ENCODE measurements around the gene CCNYL1.

CCNYL1 gene

DNA sequence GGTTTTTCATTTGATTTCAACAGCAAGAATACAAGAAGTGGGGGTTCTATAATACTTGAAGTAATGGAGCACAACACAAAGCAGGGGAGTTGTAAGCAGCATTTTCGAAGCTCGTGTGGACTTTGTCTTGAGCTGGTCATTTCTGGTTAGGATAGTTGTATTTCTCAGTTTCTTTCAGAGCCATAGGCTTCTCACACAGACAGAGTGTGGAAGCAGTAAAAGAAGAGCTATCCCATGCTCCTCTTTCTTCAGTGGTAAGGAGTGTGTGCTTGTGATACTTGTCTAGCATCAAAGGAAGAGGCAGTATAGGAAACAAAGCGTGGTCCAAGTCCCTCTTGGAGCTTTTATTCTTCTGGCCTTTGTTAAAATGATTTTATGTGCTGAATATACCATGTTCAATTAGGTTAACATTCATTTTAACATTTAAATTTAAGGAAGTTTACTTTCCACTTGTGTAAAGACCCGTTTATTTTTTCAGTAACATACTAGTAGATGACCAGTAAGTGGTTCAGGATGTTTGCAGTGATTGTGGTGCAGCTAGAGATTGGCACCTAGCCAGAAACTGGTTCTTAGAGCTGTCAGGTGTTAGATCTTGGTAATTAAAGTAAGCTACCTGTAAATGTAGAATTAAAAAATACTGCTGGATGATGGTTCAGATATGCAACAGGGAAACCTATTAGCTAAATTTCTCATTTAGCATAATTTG is 14.6 kb downstream of the CCNYL1 start:
- ATAC-seq = no peak
- no peak for TF ChIP-seq ESRRG (CRISPR knock-in tag; IDR thresholded peaks at IDR 0.05)
- TF ChIP-seq, protein P1, sequence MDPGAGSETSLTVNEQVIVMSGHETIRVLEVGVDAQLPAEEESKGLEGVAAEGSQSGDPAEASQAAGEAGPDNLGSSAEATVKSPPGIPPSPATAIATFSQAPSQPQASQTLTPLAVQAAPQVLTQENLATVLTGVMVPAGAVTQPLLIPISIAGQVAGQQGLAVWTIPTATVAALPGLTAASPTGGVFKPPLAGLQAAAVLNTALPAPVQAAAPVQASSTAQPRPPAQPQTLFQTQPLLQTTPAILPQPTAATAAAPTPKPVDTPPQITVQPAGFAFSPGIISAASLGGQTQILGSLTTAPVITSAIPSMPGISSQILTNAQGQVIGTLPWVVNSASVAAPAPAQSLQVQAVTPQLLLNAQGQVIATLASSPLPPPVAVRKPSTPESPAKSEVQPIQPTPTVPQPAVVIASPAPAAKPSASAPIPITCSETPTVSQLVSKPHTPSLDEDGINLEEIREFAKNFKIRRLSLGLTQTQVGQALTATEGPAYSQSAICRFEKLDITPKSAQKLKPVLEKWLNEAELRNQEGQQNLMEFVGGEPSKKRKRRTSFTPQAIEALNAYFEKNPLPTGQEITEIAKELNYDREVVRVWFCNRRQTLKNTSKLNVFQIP (CRISPR knock-in tag; IDR thresholded peaks at IDR 0.05; ENCODE audit: borderline replicate concordance, low read depth) = no peak
- no peak for TF ChIP-seq BACH2 (CRISPR knock-in tag; IDR thresholded peaks at IDR 0.05; ENCODE audit: borderline replicate concordance)
- TF ChIP-seq, protein P2, sequence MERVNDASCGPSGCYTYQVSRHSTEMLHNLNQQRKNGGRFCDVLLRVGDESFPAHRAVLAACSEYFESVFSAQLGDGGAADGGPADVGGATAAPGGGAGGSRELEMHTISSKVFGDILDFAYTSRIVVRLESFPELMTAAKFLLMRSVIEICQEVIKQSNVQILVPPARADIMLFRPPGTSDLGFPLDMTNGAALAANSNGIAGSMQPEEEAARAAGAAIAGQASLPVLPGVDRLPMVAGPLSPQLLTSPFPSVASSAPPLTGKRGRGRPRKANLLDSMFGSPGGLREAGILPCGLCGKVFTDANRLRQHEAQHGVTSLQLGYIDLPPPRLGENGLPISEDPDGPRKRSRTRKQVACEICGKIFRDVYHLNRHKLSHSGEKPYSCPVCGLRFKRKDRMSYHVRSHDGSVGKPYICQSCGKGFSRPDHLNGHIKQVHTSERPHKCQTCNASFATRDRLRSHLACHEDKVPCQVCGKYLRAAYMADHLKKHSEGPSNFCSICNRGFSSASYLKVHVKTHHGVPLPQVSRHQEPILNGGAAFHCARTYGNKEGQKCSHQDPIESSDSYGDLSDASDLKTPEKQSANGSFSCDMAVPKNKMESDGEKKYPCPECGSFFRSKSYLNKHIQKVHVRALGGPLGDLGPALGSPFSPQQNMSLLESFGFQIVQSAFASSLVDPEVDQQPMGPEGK (CRISPR knock-in tag; IDR thresholded peaks at IDR 0.05; ENCODE audit: borderline replicate concordance) = no peak
- TF ChIP-seq ZNF8 (CRISPR knock-in tag; IDR thresholded peaks at IDR 0.05) = no peak
- no peak for TF ChIP-seq TCF4 (CRISPR knock-in tag; IDR thresholded peaks at IDR 0.05; ENCODE audit: borderline replicate concordance)
- TF ChIP-seq ZNF70 (CRISPR knock-in tag; IDR thresholded peaks at IDR 0.05) = no peak
- TF ChIP-seq ZFP30 (CRISPR knock-in tag; IDR thresholded peaks at IDR 0.05) = no peak
- TF ChIP-seq CSDC2 (CRISPR knock-in tag; IDR thresholded peaks at IDR 0.05) = no peak
- no peak for TF ChIP-seq ISL1 (CRISPR knock-in tag; IDR thresholded peaks at IDR 0.05)
- TF ChIP-seq ARNTL (CRISPR knock-in tag; IDR thresholded peaks at IDR 0.05; ENCODE audit: borderline replicate concordance, low read depth) = no peak
- no peak for TF ChIP-seq TOX (CRISPR knock-in tag; IDR thresholded peaks at IDR 0.05; ENCODE audit: borderline replicate concordance)
- no peak for TF ChIP-seq RARB (CRISPR knock-in tag; IDR thresholded peaks at IDR 0.05)
- TF ChIP-seq, protein P3, sequence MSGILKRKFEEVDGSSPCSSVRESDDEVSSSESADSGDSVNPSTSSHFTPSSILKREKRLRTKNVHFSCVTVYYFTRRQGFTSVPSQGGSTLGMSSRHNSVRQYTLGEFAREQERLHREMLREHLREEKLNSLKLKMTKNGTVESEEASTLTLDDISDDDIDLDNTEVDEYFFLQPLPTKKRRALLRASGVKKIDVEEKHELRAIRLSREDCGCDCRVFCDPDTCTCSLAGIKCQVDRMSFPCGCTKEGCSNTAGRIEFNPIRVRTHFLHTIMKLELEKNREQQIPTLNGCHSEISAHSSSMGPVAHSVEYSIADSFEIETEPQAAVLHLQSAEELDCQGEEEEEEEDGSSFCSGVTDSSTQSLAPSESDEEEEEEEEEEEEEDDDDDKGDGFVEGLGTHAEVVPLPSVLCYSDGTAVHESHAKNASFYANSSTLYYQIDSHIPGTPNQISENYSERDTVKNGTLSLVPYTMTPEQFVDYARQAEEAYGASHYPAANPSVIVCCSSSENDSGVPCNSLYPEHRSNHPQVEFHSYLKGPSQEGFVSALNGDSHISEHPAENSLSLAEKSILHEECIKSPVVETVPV (CRISPR knock-in tag; IDR thresholded peaks at IDR 0.05) = no peak

DNA sequence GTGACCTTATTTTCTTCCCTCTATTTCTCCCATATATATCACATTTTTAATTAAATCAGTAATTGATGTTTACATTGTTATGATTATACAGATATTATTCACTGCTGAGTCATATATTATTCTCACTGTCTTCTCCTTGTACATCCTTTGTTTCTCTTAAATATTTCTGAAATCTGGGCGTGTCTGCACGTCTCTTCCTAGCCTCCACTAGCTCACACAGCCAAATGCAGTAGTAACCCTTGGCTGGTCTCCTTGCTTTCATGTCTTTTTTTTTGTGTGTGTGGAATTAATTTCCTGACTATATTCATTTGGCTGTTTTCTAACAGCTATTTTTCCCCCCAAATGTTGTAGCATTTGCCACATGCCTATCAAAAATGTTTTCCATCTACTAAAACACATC is 15.8 kb downstream of the CCNYL1 start:
- peak; percentile 76 for ATAC-seq
- TF ChIP-seq ZFP3 (CRISPR knock-in tag; IDR thresholded peaks at IDR 0.05) = no peak
- no peak for TF ChIP-seq CSDC2 (CRISPR knock-in tag; IDR thresholded peaks at IDR 0.05)
- TF ChIP-seq, protein P4, sequence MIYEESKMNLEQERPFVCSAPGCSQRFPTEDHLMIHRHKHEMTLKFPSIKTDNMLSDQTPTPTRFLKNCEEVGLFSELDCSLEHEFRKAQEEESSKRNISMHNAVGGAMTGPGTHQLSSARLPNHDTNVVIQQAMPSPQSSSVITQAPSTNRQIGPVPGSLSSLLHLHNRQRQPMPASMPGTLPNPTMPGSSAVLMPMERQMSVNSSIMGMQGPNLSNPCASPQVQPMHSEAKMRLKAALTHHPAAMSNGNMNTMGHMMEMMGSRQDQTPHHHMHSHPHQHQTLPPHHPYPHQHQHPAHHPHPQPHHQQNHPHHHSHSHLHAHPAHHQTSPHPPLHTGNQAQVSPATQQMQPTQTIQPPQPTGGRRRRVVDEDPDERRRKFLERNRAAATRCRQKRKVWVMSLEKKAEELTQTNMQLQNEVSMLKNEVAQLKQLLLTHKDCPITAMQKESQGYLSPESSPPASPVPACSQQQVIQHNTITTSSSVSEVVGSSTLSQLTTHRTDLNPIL (CRISPR knock-in tag; IDR thresholded peaks at IDR 0.05; ENCODE audit: low read depth) = no peak
- TF ChIP-seq PPARA (CRISPR knock-in tag; IDR thresholded peaks at IDR 0.05; ENCODE audit: borderline replicate concordance) = no peak
- TF ChIP-seq, protein P2 (CRISPR knock-in tag; IDR thresholded peaks at IDR 0.05; ENCODE audit: borderline replicate concordance) = no peak
- TF ChIP-seq ZNF70 (CRISPR knock-in tag; IDR thresholded peaks at IDR 0.05) = no peak
- no peak for TF ChIP-seq TOX (CRISPR knock-in tag; IDR thresholded peaks at IDR 0.05; ENCODE audit: borderline replicate concordance)
- no peak for TF ChIP-seq TCF4 (CRISPR knock-in tag; IDR thresholded peaks at IDR 0.05; ENCODE audit: borderline replicate concordance)
- TF ChIP-seq ZNF565 (CRISPR knock-in tag; conservative IDR thresholded peaks at IDR 0.05; ENCODE audit: low read depth) = no peak

DNA sequence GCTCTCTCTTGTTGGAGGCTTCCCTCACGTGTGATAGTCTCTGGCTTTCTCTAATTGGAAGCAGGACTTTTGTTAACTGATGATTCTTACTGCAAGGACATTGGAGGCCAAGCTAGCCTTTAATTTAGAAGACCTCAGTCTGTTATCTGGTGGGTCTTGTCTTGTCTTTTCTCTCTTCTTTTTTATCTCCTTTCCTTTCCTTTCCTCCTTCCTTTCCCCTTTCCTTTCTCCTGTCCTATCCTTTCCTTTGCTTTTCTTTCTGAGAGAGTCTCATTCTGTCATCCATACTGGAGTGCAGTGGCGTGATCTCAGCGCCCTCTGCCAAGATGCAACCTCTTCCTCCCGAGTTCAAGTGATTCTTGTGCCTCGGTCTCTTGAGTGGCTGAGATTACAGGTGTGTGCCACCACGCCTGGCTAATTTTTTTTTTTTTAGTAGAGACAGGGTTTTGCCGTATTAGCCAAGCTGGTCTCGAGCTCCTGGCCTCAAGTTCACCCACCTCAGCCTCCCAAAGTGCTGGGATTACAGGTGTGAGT is 18.1 kb downstream of the CCNYL1 start:
- ATAC-seq = no peak
- TF ChIP-seq ISL1 (CRISPR knock-in tag; IDR thresholded peaks at IDR 0.05) (no peak), ARNTL (CRISPR knock-in tag; IDR thresholded peaks at IDR 0.05; ENCODE audit: borderline replicate concordance, low read depth) (no peak), ZNF8 (CRISPR knock-in tag; IDR thresholded peaks at IDR 0.05) (no peak), ZNF565 (CRISPR knock-in tag; conservative IDR thresholded peaks at IDR 0.05; ENCODE audit: low read depth) (no peak), RARB (CRISPR knock-in tag; IDR thresholded peaks at IDR 0.05) (no peak), GLIS3 (CRISPR knock-in tag; IDR thresholded peaks at IDR 0.05) (no peak), TCF4 (CRISPR knock-in tag; IDR thresholded peaks at IDR 0.05; ENCODE audit: borderline replicate concordance) (no peak), SNAI2 (CRISPR knock-in tag; IDR thresholded peaks at IDR 0.05) (no peak), OSR1 (CRISPR knock-in tag; IDR thresholded peaks at IDR 0.05) (no peak), TOX (CRISPR knock-in tag; IDR thresholded peaks at IDR 0.05; ENCODE audit: borderline replicate concordance) (no peak), ESRRG (CRISPR knock-in tag; IDR thresholded peaks at IDR 0.05) (no peak), ZC3H10 (CRISPR knock-in tag; IDR thresholded peaks at IDR 0.05) (no peak), PPARA (CRISPR knock-in tag; IDR thresholded peaks at IDR 0.05; ENCODE audit: borderline replicate concordance) (no peak), BACH2 (CRISPR knock-in tag; IDR thresholded peaks at IDR 0.05; ENCODE audit: borderline replicate concordance) (no peak)
- TF ChIP-seq, protein P3 (CRISPR knock-in tag; IDR thresholded peaks at IDR 0.05) = no peak
- TF ChIP-seq, protein P5, sequence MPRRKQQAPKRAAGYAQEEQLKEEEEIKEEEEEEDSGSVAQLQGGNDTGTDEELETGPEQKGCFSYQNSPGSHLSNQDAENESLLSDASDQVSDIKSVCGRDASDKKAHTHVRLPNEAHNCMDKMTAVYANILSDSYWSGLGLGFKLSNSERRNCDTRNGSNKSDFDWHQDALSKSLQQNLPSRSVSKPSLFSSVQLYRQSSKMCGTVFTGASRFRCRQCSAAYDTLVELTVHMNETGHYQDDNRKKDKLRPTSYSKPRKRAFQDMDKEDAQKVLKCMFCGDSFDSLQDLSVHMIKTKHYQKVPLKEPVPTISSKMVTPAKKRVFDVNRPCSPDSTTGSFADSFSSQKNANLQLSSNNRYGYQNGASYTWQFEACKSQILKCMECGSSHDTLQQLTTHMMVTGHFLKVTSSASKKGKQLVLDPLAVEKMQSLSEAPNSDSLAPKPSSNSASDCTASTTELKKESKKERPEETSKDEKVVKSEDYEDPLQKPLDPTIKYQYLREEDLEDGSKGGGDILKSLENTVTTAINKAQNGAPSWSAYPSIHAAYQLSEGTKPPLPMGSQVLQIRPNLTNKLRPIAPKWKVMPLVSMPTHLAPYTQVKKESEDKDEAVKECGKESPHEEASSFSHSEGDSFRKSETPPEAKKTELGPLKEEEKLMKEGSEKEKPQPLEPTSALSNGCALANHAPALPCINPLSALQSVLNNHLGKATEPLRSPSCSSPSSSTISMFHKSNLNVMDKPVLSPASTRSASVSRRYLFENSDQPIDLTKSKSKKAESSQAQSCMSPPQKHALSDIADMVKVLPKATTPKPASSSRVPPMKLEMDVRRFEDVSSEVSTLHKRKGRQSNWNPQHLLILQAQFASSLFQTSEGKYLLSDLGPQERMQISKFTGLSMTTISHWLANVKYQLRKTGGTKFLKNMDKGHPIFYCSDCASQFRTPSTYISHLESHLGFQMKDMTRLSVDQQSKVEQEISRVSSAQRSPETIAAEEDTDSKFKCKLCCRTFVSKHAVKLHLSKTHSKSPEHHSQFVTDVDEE (CRISPR knock-in tag; IDR thresholded peaks at IDR 0.05) = no peak
